Activated CD8-positive, alpha-beta memory T cell treated with anti-CD3 and anti-CD28 coated beads, Interleukin-2, amount 10 ng/mL, durations not matched to agents 7 days and 5 days (primary cell): ENCODE measurements around the gene SLC35F4. TPM values are rescaled to one million over a fixed set of nuclear protein-coding genes. Genes with fewer than 3 reads are reported as not detected.
"Not testable (repeated sequence)": the region's sequence is repeated elsewhere in the genome, so short reads cannot be mapped to it uniquely, and the experiment has no call there.

ENCODE experiments used
- ATAC-seq: fragments of 150-1000 bp; cut with Tn5 transposase; one replicate; pipeline ENCODE4 v1.10.0; 2021; ENCODE audit warnings: moderate library complexity
- CTCF ChIA-PET: fragments of 350-600 bp; sonication (Branson Sonifier 250); formaldehyde crosslinking; loops from one replicate; lab custom pipeline; 2021; ENCODE audit warnings: antibody characterized with exemption; lab: Charles Lee
- DNase-seq: peaks from one replicate; pipeline ENCODE4 v3.0.0-alpha.2; 2020
- H3K27ac Mint-ChIP-seq: one replicate; pipeline ENCODE4 v1.8.0; 2021; ENCODE audit warnings: mild to moderate bottlenecking, mixed read lengths
- H3K27me3 Mint-ChIP-seq: one replicate; pipeline ENCODE4 v1.8.0; 2021; ENCODE audit warnings: mixed read lengths
- H3K36me3 Mint-ChIP-seq: one replicate; pipeline ENCODE4 v1.8.0; 2021; ENCODE audit warnings: mild to moderate bottlenecking, mixed read lengths
- H3K4me1 Mint-ChIP-seq: one replicate; pipeline ENCODE4 v1.8.0; 2021; ENCODE audit warnings: mixed read lengths
- H3K4me3 Mint-ChIP-seq: one replicate; pipeline ENCODE4 v1.8.0; 2021; ENCODE audit warnings: mild to moderate bottlenecking, moderate library complexity, mixed read lengths
- H3K9me3 Mint-ChIP-seq: one replicate; pipeline ENCODE4 v1.8.0; 2022; ENCODE audit warnings: low read depth, mixed read lengths
- total RNA-seq, 2 experiments: library from RNA; stranded (reverse); gene quantifications; one replicate each; pipeline ENCODE4 v1.2.3, GENCODE V29; 2021

The SLC35F4 gene
- total RNA-seq, 2 experiments from 2014 or later: not detected

DNA sequence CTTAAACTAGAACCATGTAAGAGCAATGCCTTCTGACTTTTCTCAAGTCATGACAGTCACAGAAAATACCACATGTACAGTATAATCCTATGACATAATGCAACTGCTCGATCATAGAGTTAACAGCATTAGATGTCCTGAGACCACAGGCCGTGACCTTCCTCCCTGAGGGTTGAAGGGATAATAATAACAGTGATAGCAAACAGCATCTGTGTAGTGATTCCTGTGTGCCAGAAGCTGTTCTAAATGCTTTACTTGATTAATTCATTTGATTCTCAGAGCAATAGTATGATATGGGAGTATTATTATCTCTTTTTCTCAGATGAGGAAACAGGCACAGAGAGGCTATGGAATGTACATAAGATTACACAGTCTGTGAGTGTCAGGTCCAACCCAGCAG, 53.2 kb downstream of the SLC35F4 start:
- no peak overlapping the region for H3K4me3 Mint-ChIP-seq
- DNase-seq: no peak
- H3K9me3 Mint-ChIP-seq: no peaks in the 10 kb centered on the region
- H3K27ac Mint-ChIP-seq: no peak overlapping the region
- CTCF ChIA-PET: no interaction called here
- no peak for ATAC-seq
- H3K4me1 Mint-ChIP-seq: peaks cover 2% of the 10 kb centered on the region
- no peaks in the 10 kb centered on the region for H3K36me3 Mint-ChIP-seq
- no peaks in the 10 kb centered on the region for H3K27me3 Mint-ChIP-seq

GRCh38 chr14:57811998-57812546, 53.8 kb downstream of the SLC35F4 start:
- H3K27me3 Mint-ChIP-seq: no peaks in the 10 kb centered on the region
- CTCF ChIA-PET: no interaction called here
- no peak for DNase-seq
- no peaks in the 10 kb centered on the region for H3K9me3 Mint-ChIP-seq
- H3K27ac Mint-ChIP-seq: no peak overlapping the region
- peaks cover 2% of the 10 kb centered on the region for H3K4me1 Mint-ChIP-seq
- H3K36me3 Mint-ChIP-seq: no peaks in the 10 kb centered on the region
- ATAC-seq: no peak
- no peak overlapping the region for H3K4me3 Mint-ChIP-seq

- DNase-seq (no peak), ATAC-seq (no peak)
- no peaks in the 10 kb centered on the region for H3K36me3 Mint-ChIP-seq
- H3K27ac Mint-ChIP-seq: no peak overlapping the region
- H3K27me3 Mint-ChIP-seq: no peaks in the 10 kb centered on the region
- no peak overlapping the region for H3K4me3 Mint-ChIP-seq
- no peaks in the 10 kb centered on the region for H3K9me3 Mint-ChIP-seq
- H3K4me1 Mint-ChIP-seq: no peaks in the 10 kb centered on the region
- CTCF ChIA-PET: no interaction called here
Observed at GRCh38 chr14:57809808-57810207, 56.1 kb downstream of the SLC35F4 start.

DNA sequence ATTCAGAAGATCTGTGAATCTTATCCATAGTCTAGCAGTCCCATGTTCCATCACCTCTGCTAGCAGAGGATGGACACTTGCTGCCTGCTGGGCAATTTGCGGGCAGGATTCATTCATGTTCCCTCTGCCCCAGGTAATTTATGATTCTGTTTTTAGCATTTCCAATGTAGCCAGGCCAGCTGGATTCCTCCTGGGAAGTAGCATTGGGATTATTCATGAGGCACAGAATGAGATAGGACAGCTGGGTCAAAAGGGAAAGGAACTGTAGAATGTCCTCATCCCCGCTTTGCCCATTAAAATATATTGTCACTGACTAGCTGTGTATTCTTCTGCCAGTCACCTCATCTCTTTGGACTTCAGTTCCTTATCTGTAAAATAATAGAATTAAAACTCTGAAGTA, 68.7 kb downstream of the SLC35F4 start:
- DNase-seq: no peak
- H3K4me1 Mint-ChIP-seq: no peaks in the 10 kb centered on the region
- H3K9me3 Mint-ChIP-seq: no peaks in the 10 kb centered on the region
- no peak for ATAC-seq
- no peak overlapping the region for H3K27ac Mint-ChIP-seq
- H3K27me3 Mint-ChIP-seq: no peaks in the 10 kb centered on the region
- H3K4me3 Mint-ChIP-seq: no peak overlapping the region
- no peaks in the 10 kb centered on the region for H3K36me3 Mint-ChIP-seq
- CTCF ChIA-PET: no interaction called here

DNA sequence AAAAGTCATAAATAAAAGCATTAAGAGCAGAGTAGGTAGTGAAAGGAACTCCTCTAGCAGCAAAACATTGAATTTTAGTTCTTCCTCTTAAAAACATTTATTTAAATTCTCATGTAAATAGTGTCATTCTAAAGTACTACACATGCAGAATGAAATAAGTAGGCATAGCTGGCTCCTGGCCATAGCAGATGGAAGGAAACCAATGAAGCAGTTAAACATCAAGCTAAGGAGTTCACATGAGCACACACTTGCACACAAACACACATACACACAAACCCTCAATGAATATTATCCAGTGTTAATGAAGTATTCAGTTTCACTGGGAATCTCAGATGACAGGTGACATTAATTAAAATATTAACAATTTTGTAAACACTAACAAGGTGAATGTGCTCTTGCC, 69.3 kb downstream of the SLC35F4 start:
- no peaks in the 10 kb centered on the region for H3K27me3 Mint-ChIP-seq
- H3K4me3 Mint-ChIP-seq: no peak overlapping the region
- ATAC-seq: no peak
- H3K4me1 Mint-ChIP-seq: no peaks in the 10 kb centered on the region
- H3K27ac Mint-ChIP-seq: no peak overlapping the region
- H3K9me3 Mint-ChIP-seq: no peaks in the 10 kb centered on the region
- DNase-seq: no peak
- no peaks in the 10 kb centered on the region for H3K36me3 Mint-ChIP-seq
- CTCF ChIA-PET: no interaction called here

DNA sequence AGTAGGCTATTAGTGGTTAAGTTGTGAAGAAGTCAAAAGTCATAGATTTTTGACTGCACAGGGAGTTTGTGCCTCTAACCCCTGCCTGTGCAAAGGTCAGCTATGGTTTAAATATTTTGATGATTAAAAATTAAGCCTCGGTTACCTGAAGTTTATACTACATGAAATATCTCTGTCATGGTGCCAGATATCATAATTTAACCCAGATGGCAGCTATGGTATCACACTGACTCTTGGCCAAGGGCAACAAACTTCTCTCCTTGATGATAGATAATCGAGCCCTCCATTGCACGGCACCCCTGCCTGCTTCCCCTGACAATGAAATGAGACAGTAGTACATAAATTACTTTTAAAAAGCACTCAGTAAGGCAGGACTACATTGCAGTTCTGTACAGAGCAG, 80.8 kb downstream of the SLC35F4 start:
- H3K4me1 Mint-ChIP-seq: no peaks in the 10 kb centered on the region
- CTCF ChIA-PET: no interaction called here
- DNase-seq (no peak), ATAC-seq (no peak)
- H3K9me3 Mint-ChIP-seq: peaks cover 6% of the 10 kb centered on the region
- H3K4me3 Mint-ChIP-seq: no peak overlapping the region
- H3K27me3 Mint-ChIP-seq: no peaks in the 10 kb centered on the region
- no peak overlapping the region for H3K27ac Mint-ChIP-seq
- H3K36me3 Mint-ChIP-seq: no peaks in the 10 kb centered on the region

DNA sequence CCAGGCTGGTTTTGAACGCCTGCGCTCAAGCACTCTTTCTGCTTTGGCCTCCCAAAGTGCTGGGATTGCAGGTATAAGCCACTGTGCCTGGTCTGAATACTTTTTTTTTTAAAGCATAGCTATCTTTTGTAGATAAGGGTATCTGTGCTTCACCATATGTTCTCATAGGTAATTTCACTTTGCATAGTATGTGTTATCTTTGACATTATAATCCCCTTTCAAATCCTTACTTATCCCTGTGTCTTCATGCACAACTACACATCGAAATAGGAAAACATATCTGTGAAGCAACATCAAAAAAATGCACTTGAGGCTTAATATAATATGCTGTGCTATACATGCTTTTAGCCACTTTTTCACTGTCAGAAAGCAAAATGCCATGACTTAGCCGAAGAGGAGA, 94.1 kb downstream of the SLC35F4 start:
- H3K4me3 Mint-ChIP-seq: no peak overlapping the region
- no peaks in the 10 kb centered on the region for H3K27me3 Mint-ChIP-seq
- H3K9me3 Mint-ChIP-seq: peaks cover 4% of the 10 kb centered on the region
- H3K36me3 Mint-ChIP-seq: no peaks in the 10 kb centered on the region
- no peaks in the 10 kb centered on the region for H3K4me1 Mint-ChIP-seq
- H3K27ac Mint-ChIP-seq: no peak overlapping the region
- DNase-seq (no peak), ATAC-seq (no peak)
- CTCF ChIA-PET: no interaction called here

GRCh38 chr14:57769863-57770523, 95.9 kb downstream of the SLC35F4 start:
- ATAC-seq (no peak), DNase-seq (no peak)
- no peaks in the 10 kb centered on the region for H3K36me3 Mint-ChIP-seq
- H3K4me1 Mint-ChIP-seq: no peaks in the 10 kb centered on the region
- H3K27me3 Mint-ChIP-seq: no peaks in the 10 kb centered on the region
- H3K27ac Mint-ChIP-seq: no peak overlapping the region
- CTCF ChIA-PET: no interaction called here
- peaks cover under 1% of the 10 kb centered on the region for H3K9me3 Mint-ChIP-seq
- H3K4me3 Mint-ChIP-seq: no peak overlapping the region

DNA sequence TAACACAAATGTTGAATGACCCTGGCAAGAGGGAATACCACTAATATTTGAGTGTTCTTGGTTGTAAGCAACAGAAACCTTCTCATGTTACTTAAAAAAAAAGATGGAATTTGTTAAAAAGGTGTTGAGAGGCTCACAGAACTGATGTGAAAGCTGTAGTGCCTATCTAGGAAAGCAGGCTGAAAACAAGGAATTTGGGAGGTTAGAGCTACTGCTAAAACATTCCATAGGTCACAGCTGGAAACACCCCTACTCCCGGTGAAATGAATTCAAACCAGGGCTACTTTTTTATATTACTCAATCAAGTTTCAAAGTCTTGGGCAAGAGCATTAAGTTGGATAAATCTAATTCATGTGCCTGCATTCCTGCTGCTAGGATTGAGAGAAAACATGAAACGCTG, 104.1 kb downstream of the SLC35F4 start:
- Mint-ChIP-seq H3K4me1 (no peaks in the 10 kb centered on the region), H3K4me3 (no peak overlapping the region), H3K36me3 (no peaks in the 10 kb centered on the region), H3K9me3 (peaks cover 3% of the 10 kb centered on the region), H3K27ac (no peak overlapping the region), H3K27me3 (no peaks in the 10 kb centered on the region)
- CTCF ChIA-PET: no interaction called here
- no peak for ATAC-seq
- no peak for DNase-seq

- no peaks in the 10 kb centered on the region for H3K27me3 Mint-ChIP-seq
- CTCF ChIA-PET: no interaction called here
- no peak overlapping the region for H3K4me3 Mint-ChIP-seq
- H3K9me3 Mint-ChIP-seq: peaks cover 3% of the 10 kb centered on the region
- no peak for DNase-seq
- no peak overlapping the region for H3K27ac Mint-ChIP-seq
- no peaks in the 10 kb centered on the region for H3K36me3 Mint-ChIP-seq
- ATAC-seq: no peak
- H3K4me1 Mint-ChIP-seq: no peaks in the 10 kb centered on the region
Observed at GRCh38 chr14:57760896-57761295, 105.0 kb downstream of the SLC35F4 start.

DNA sequence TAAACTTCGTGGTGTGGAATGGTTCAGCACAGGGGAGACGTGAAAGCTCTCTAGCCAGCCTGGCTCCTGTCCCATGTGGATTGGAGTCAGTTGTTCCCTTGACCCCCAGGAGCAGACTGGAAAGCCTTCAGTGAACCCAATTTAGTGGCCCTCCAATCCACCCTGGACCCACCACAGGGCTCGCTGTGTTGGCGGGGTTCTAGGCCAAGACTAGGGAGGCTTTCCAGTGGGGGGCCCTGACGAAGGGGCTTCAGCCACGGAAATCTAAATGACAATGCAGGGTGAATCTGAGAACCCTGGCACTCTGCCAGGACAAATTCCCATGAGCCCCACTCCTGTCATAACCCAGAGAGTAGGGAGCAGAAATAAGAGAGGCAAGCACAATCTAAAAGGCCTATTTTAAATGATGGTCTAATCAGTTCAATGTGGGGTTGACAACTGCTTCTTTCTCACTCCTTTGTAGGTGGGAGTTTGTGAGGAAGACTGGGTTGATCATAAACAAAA, 110.8 kb downstream of the SLC35F4 start:
- Mint-ChIP-seq H3K4me3 (no peak overlapping the region), H3K27ac (no peak overlapping the region), H3K9me3 (no peaks in the 10 kb centered on the region), H3K36me3 (no peaks in the 10 kb centered on the region), H3K4me1 (no peaks in the 10 kb centered on the region), H3K27me3 (no peaks in the 10 kb centered on the region)
- CTCF ChIA-PET: no interaction called here
- DNase-seq (no peak), ATAC-seq (no peak)

DNA sequence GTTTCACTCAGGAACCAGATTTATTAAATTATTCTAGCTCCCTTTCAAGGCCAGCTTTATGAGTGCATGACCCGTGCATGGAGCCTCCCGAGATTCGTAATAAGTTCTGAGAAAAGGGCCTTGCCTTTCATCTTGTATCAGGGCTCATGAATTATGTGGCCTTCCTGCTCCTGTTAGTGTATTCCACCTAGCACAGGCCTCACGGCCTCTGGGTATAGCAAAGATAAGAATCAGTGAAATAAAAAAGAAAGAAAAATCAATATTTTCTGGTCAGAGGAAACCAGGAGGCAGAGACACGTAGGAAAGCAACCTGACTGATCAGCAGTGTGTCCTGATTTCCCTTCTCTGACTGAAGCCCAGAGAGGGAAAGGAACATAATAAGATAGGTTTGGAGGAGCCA, 111.4 kb downstream of the SLC35F4 start:
- H3K9me3 Mint-ChIP-seq: no peaks in the 10 kb centered on the region
- ATAC-seq (no peak), DNase-seq (no peak)
- no peak overlapping the region for H3K4me3 Mint-ChIP-seq
- H3K4me1 Mint-ChIP-seq: no peaks in the 10 kb centered on the region
- no peaks in the 10 kb centered on the region for H3K36me3 Mint-ChIP-seq
- CTCF ChIA-PET: no interaction called here
- H3K27me3 Mint-ChIP-seq: no peaks in the 10 kb centered on the region
- H3K27ac Mint-ChIP-seq: no peak overlapping the region

DNA sequence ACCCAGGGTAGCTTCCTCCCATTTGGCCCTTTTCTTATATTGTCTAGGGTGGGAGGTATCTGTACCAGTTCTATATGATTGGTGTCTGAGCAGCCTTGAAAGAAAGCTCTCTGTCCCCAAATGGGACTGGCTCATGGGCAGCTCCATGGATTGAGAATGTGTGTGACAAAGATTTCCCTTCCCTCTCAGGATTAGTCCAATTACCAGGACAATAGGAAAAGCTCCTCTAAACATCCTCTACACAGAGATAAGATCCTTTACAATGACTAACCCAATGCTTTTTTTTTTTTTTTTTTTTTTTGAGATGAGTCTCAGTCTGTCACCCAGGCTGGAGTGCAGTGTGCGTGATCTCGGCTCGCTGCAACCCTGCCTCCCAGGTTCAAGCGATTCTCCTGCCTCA, 112.1 kb downstream of the SLC35F4 start:
- DNase-seq: no peak
- Mint-ChIP-seq H3K9me3 (no peaks in the 10 kb centered on the region), H3K27me3 (no peaks in the 10 kb centered on the region), H3K4me1 (no peaks in the 10 kb centered on the region), H3K4me3 (no peak overlapping the region), H3K27ac (no peak overlapping the region), H3K36me3 (no peaks in the 10 kb centered on the region)
- ATAC-seq: no peak
- CTCF ChIA-PET: interaction anchor here (0.9 kb wide), 1 partner anchor 318 kb away, joined by 3 read pairs; no protein-coding TSS in a partner anchor

- H3K27me3 Mint-ChIP-seq, CTCF ChIA-PET, H3K4me3 Mint-ChIP-seq, H3K36me3 Mint-ChIP-seq, H3K27ac Mint-ChIP-seq, DNase-seq, H3K9me3 Mint-ChIP-seq, H3K4me1 Mint-ChIP-seq, ATAC-seq: not testable (repeated sequence)
Observed at GRCh38 chr14:57752142-57752695, 113.7 kb downstream of the SLC35F4 start.
